Stimulated activated naive B cell treated with anti-CD40 and anti-IgM and Interleukin-4, amounts not matched to agents 10 μg/mL and 1 μg/mL and 100 μg/mL, for 72 hours (primary cell): ENCODE measurements around the gene ACSM4.
"Not testable (repeated sequence)": the region's sequence is repeated elsewhere in the genome, so short reads cannot be mapped to it uniquely, and the experiment has no call there.

Experiments used
- ATAC-seq, 2 donors: fragments of 150-1000 bp; cut with Tn5 transposase; replicated peaks; 2 replicates each; pipeline ENCODE4 v1.10.0; 2021; ENCODE audit warnings: moderate library complexity in 1 of 2
- DNase-seq: peaks from one replicate; pipeline ENCODE4 v3.0.0; 2021
- H3K27ac Mint-ChIP-seq: one replicate; pipeline ENCODE4 v1.8.0; 2022; ENCODE audit warnings: mild to moderate bottlenecking, mixed read lengths
- H3K27me3 Mint-ChIP-seq, 2 donors: one replicate each; pipeline ENCODE4 v1.8.0; 2022; ENCODE audit warnings: mixed read lengths in 2 of 2
- H3K36me3 Mint-ChIP-seq, 2 donors: one replicate each; pipeline ENCODE4 v1.8.0; 2022; ENCODE audit warnings: mixed read lengths in 2 of 2, mild to moderate bottlenecking in 1 of 2
- H3K4me1 Mint-ChIP-seq, 2 donors: one replicate each; pipeline ENCODE4 v1.8.0; 2022; ENCODE audit warnings: mixed read lengths in 2 of 2, mild to moderate bottlenecking in 1 of 2
- H3K4me3 Mint-ChIP-seq, 2 donors: one replicate each; pipeline ENCODE4 v1.8.0; 2022; ENCODE audit warnings: mild to moderate bottlenecking in 2 of 2, mixed read lengths in 2 of 2, moderate library complexity in 1 of 2
- H3K9me3 Mint-ChIP-seq, 2 donors: one replicate each; pipeline ENCODE4 v1.8.0; 2022; ENCODE audit warnings: mixed read lengths in 2 of 2, mild to moderate bottlenecking in 1 of 2

Gene ACSM4, protein sequence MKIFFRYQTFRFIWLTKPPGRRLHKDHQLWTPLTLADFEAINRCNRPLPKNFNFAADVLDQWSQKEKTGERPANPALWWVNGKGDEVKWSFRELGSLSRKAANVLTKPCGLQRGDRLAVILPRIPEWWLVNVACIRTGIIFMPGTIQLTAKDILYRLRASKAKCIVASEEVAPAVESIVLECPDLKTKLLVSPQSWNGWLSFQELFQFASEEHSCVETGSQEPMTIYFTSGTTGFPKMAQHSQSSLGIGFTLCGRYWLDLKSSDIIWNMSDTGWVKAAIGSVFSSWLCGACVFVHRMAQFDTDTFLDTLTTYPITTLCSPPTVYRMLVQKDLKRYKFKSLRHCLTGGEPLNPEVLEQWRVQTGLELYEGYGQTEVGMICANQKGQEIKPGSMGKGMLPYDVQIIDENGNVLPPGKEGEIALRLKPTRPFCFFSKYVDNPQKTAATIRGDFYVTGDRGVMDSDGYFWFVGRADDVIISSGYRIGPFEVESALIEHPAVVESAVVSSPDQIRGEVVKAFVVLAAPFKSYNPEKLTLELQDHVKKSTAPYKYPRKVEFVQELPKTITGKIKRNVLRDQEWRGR

DNA sequence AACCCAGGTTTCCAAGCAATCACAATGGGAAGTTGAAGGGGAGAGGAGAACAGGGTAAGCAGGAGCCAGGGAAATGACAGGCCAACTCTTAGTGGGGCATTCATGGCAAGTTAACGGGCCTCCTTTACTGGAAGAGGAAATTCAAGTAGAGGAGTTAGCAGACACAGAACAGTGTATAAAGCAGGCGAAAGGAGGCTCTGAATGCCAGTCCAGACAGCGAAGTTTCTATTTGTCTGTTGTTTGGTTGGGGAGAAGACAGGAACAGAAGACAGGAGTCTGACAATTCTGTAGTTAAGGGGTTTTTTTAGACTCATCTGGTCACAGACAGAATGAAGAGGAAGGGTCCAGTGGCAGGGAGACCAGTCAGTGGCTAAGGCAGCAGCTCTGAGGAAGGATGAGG is at the start of gene ACSM4:
TSS of gene ACSM4 (plus strand) at position 301 of the 400 bp plus-strand sequence. CDS start 260 bp downstream, outside the sequence.
- Mint-ChIP-seq H3K36me3 (no peaks in the 10 kb centered on the region), H3K4me3 (no peak within 1 kb of the TSS), H3K27ac (no peak within 1 kb of the TSS), H3K27me3 (peaks cover 6 to 21% of the 10 kb centered on the region in 2 donors), H3K4me1 (no peaks in the 10 kb centered on the region), H3K9me3 (no peaks in the 10 kb centered on the region)
- no peak for ATAC-seq
- DNase-seq, result no peak

DNA sequence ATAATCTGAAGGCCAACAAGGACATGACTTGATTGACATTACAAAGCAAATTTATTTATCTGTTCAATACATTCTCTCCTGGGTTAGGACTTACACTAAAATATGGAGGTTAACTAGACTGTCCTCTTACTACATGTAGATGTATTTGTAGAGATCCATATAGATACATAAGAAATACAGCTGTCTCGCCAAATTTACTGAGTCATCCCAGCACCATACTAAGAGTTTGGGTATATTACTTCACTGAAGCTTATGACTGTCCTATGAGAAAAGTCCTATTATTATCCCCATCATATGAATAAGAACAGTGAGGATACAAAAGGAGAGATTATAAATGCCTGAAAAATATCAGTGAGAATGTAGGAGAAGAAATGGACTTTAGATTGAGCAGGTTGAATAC is 44.8 kb upstream of the ACSM4 start:
- no peak for DNase-seq
- Mint-ChIP-seq H3K4me3 (no peak overlapping the region), H3K27me3 (peaks cover 14 to 28% of the 10 kb centered on the region in 2 donors), H3K4me1 (no peaks in the 10 kb centered on the region), H3K36me3 (no peaks in the 10 kb centered on the region), H3K9me3 (no peaks in the 10 kb centered on the region), H3K27ac (no peak overlapping the region)
- no peak for ATAC-seq

DNA sequence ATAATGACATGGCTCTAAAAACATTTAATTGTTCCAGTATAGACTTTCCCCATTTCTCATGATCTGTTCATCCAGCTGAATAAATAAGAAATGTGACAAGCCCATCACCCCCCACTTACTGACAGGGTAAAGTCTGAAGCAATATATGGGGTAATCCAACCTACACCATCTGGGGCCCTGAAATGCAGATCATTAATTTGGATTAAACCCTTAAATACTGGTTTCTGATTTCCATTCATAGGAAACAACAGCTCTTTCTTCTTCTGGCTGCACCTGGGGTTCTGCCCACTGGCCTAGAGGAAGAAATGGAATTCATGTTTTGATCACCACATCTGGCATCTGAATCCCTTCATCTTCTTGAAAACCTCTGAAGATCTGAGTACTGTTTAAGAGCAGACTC is 39.3 kb upstream of the ACSM4 start:
- no peak overlapping the region for H3K27ac Mint-ChIP-seq
- H3K4me3 Mint-ChIP-seq, result no peak overlapping the region
- no peak for ATAC-seq

DNA sequence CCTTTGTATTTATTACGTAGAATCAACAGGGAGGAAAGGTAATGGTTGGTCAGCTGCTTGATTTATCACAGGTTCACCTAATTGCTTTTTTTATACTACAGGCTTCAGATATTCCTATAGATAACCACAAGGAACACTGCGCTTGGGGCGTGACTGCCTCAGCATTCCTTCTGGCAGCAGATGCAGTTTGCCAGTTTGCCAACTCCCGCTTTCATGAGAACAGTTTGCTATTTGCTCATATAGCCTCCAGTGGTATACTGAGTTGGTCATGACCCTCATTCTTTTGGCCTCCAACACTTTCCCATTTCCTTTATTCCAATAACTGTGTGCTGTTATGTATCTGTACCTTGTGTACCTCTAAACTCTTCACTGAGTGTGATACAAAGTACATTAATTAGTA is 38.6 kb upstream of the ACSM4 start:
- Mint-ChIP-seq H3K4me1 (no peaks in the 10 kb centered on the region), H3K27me3 (peaks cover 14 to 20% of the 10 kb centered on the region in 2 donors), H3K9me3 (no peaks in the 10 kb centered on the region), H3K4me3 (no peak overlapping the region), H3K27ac (no peak overlapping the region), H3K36me3 (no peaks in the 10 kb centered on the region)
- DNase-seq (no peak), ATAC-seq (no peak)

More for the DNA sequence above, 39.3 kb upstream of the ACSM4 start:
- Mint-ChIP-seq H3K27me3 (peaks cover 18 to 27% of the 10 kb centered on the region in 2 donors), H3K4me1 (no peaks in the 10 kb centered on the region), H3K9me3 (no peaks in the 10 kb centered on the region), H3K36me3 (no peaks in the 10 kb centered on the region)
- DNase-seq, result no peak

DNA sequence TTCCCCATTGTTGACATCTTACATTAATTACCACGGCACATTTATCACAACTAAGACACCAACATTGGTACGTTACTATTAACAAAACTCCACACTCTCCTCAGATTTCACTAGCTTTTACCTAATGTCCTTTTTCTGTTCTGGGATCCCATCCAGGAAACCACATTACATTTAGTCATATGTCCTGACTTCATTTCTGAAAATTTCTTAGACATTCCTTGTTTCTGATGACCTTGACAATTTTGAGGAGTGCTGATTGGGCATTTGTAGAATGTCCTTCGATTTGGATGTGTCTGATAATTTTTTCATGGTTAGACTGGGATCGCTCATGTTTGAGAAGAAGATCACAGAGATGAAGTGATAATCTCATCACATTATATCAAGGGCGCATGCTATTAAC is 34.6 kb upstream of the ACSM4 start:
- H3K36me3 Mint-ChIP-seq, result no peaks in the 10 kb centered on the region
- DNase-seq (no peak), ATAC-seq (no peak)
- no peaks in the 10 kb centered on the region for H3K4me1 Mint-ChIP-seq
- H3K4me3 Mint-ChIP-seq, result no peak overlapping the region
- peaks cover 9 to 14% of the 10 kb centered on the region in 2 donors for H3K27me3 Mint-ChIP-seq
- no peak overlapping the region for H3K27ac Mint-ChIP-seq
- no peaks in the 10 kb centered on the region for H3K9me3 Mint-ChIP-seq

DNA sequence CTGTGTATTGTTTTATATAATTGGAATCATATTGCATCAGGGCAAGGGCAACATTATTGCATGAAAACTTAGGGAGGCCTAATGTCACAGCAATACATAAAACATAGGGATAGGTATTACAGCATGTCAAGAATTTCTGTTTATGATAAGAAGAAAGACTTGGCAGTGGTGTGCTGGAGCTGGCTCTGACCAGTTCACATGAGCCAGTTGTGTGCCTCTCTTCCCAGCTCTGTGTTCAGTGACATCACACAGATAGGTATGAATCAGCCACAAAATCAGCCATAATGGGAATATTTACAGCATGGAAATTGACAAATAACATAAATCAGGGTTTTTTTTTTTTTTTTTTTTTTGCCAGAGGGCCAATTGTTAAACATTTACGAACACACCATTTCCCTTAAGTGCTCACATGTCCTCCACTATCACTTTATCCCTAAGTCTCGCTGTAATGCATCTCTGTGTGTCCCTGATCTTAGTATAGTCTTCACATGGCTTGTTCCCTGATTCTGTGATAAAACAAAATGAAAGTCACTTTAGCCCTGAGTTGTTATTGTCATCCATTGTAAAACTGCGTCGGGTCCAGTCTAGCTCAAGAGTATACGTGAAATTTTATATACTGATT is 31.9 kb upstream of the ACSM4 start:
- no peak overlapping the region for H3K4me3 Mint-ChIP-seq
- DNase-seq, result no peak

DNA sequence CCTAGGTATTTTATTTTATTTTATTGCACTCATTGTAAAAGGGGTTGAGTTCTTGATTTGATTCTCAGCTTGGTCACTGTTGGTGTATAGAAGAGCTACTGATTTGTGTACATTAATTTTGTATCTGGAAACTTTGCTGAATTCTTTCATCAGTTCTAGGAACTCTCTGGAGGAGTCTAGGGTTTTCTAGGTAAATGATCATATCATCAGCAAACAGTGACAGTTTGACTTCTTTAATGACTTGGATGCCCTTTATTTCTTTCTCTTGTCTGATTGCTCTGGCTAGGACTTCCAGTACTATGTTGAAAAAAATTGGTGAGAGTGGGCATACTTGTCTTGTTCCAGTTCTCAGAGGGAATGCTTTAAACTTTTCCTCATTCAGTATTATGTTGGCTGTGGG is 28.4 kb upstream of the ACSM4 start:
- H3K36me3 Mint-ChIP-seq, ATAC-seq, H3K4me1 Mint-ChIP-seq, H3K27ac Mint-ChIP-seq, H3K4me3 Mint-ChIP-seq, DNase-seq: not testable (repeated sequence)
- H3K9me3 Mint-ChIP-seq, result peaks cover 5 to 14% of the 10 kb centered on the region in 2 donors
- H3K27me3 Mint-ChIP-seq, result peaks cover 20 to 26% of the 10 kb centered on the region in 2 donors

More for the DNA sequence above, 31.9 kb upstream of the ACSM4 start:
- Mint-ChIP-seq H3K36me3 (no peaks in the 10 kb centered on the region), H3K27ac (no peak overlapping the region), H3K9me3 (peaks cover 0 to 5% of the 10 kb centered on the region in 2 donors), H3K27me3 (peaks cover 15 to 18% of the 10 kb centered on the region in 2 donors), H3K4me1 (no peaks in the 10 kb centered on the region)
- ATAC-seq, result no peak

DNA sequence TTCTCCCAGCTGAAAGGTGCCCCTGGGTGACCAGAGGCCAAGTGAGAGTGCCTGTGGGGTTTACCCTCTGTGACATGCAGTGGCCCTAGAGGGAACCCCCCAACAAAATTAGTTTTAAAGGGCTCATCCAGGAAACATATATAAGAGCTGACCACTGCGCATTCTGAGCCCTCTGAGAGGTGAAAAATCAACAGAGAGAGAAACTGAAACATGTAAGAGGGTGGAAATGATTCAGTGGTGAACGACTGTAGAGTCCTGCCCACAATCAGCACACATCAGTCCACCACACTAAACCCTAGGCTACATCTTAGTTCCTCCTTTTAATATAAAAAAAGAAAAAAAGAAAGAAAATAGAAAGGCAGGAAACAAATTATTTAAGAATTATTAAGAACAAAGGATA is 21.0 kb upstream of the ACSM4 start:
- no peak for ATAC-seq
- Mint-ChIP-seq H3K36me3 (peaks cover 0 to 3% of the 10 kb centered on the region in 2 donors), H3K4me3 (no peak overlapping the region), H3K9me3 (peaks cover 18 to 21% of the 10 kb centered on the region in 2 donors), H3K27ac (no peak overlapping the region), H3K4me1 (no peaks in the 10 kb centered on the region), H3K27me3 (peaks cover 41 to 53% of the 10 kb centered on the region in 2 donors)
- no peak for DNase-seq

DNA sequence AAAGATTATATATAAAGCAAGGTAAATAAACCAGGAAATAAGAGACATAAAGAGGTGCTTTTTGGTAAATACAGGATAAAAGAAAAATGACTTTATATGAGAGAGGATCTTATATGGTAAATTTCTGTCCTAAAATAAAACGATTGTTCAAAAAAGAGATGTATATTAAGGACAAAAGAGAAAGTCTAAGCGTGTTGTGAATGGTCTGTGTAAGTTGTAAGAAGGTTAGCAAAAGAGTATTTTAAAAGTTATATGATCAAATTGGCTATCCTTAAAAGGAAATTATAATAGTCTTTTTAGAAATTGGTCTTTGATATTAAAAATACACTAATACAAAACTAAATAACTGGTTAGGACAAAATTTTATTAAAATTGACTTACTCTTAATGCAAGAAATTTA is 14.1 kb upstream of the ACSM4 start:
- peaks cover 20 to 22% of the 10 kb centered on the region in 2 donors for H3K9me3 Mint-ChIP-seq
- peaks cover 0 to 2% of the 10 kb centered on the region in 2 donors for H3K36me3 Mint-ChIP-seq
- peaks cover 12 to 19% of the 10 kb centered on the region in 2 donors for H3K27me3 Mint-ChIP-seq
- no peak overlapping the region for H3K27ac Mint-ChIP-seq
- ATAC-seq (no peak), DNase-seq (no peak)
- H3K4me3 Mint-ChIP-seq, result no peak overlapping the region
- H3K4me1 Mint-ChIP-seq, result no peaks in the 10 kb centered on the region

DNA sequence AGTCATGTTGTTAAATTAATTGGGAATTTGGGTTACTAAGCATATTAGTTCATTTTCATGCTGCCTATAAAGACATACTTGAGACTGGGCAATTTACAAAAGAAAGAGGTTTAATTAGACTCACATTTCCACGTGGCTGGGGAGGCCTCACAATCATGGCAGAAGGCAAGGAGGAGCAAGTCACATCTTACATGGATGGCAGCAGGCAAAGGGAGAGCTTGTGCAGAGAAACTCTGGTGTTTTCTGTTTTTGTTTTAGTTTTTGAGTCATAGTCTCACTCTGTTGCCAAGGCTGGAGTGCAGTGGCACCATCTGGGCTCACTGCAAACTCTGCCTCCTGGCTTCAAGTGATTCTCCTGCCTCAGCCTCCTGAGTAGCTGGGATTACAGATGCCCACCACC is 13.3 kb upstream of the ACSM4 start:
- Mint-ChIP-seq H3K27me3 (peaks cover 8 to 12% of the 10 kb centered on the region in 2 donors), H3K9me3 (peaks cover 16 to 18% of the 10 kb centered on the region in 2 donors)
- ATAC-seq, H3K4me1 Mint-ChIP-seq, H3K36me3 Mint-ChIP-seq, H3K4me3 Mint-ChIP-seq, H3K27ac Mint-ChIP-seq, DNase-seq: not testable (repeated sequence)

DNA sequence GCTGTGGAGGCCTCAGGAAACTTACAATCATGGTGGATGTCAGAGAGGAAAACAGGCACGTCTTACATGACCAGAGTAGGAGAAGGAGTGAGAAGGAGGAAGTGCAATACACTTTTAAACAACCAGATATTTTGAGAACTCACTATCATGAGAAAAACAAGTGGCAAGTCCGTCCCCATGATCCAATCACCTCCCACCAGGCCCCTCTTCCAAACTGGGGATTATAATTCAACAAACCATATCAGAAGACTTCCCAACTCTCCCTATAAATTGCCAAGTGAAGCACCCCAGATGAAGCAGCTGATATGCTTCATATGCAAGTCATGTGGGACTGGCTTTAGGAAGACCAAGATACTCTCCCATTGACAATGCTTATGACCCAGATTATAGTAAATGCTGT is 11.6 kb upstream of the ACSM4 start:
- no peak for ATAC-seq
- Mint-ChIP-seq H3K4me1 (no peaks in the 10 kb centered on the region), H3K27me3 (peaks cover 7 to 11% of the 10 kb centered on the region in 2 donors), H3K27ac (no peak overlapping the region), H3K36me3 (no peaks in the 10 kb centered on the region), H3K9me3 (peaks cover 6 to 7% of the 10 kb centered on the region in 2 donors), H3K4me3 (no peak overlapping the region)
- no peak for DNase-seq

DNA sequence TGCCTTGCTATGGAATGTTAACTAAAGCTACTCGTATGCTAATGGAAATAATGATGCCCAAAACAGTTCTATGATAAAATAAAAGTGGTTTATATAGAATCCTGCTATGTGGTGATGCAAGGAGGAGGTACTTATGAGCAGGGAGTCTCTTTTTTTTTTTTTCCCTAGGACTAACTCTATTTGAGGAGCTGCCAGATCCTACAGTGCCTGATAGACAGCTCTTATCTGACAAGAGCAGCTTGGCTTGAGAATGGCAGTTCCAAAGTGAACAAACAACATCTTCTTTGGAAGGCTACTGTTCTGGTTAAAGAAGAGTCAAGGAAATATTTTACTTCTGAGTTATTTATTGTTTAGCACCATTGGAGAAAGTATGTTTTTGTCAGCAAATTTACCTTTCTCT is 10.2 kb upstream of the ACSM4 start:
- Mint-ChIP-seq H3K4me1 (no peaks in the 10 kb centered on the region), H3K9me3 (peaks cover 4 to 6% of the 10 kb centered on the region in 2 donors), H3K36me3 (no peaks in the 10 kb centered on the region), H3K27ac (no peak overlapping the region), H3K4me3 (no peak overlapping the region), H3K27me3 (peaks cover 7 to 11% of the 10 kb centered on the region in 2 donors)
- DNase-seq (no peak), ATAC-seq (no peak)

DNA sequence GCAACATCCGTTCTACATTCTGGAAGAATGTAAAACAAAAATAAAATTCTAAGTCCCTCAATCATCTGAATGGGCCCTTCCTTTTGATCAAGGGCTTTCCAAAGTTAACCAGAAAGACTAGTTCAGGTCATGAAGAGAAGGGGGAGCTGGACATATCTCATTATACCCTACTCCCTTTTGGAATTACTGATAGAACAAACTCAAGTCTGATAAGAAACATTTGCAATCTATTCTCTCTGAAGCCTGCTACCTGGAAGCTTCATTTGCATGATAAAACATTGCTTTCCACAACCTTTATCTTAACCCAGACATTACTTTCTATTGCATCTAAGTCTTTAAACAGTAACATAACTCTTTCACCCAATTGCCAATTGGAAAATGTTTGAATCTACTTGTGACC is 8.3 kb upstream of the ACSM4 start:
- ATAC-seq (no peak), DNase-seq (no peak)
- peaks cover 2 to 4% of the 10 kb centered on the region in 2 donors for H3K9me3 Mint-ChIP-seq
- H3K27ac Mint-ChIP-seq, result no peak overlapping the region
- no peaks in the 10 kb centered on the region for H3K4me1 Mint-ChIP-seq
- no peak overlapping the region for H3K4me3 Mint-ChIP-seq
- no peaks in the 10 kb centered on the region for H3K36me3 Mint-ChIP-seq
- H3K27me3 Mint-ChIP-seq, result peaks cover 16% of the 10 kb centered on the region in 2 donors

DNA sequence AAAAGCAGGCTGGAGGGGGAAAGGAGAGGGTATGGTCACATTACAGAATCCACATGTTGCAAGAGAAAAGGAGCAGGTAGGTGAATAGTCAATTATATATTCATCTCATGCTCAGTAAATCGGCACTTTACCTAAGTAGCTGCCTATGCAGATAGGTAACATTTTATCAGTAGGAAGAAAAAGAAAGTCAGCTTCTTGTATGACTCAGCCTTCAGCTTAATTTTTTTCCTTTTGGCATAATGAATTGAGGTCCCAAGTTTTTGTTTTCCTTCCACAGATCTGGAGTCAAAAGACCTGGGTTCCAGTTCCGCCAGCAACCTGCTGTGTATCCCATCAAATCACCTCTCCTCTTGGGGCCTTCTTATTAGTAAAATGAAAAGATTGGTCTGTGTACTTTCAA is 6.0 kb upstream of the ACSM4 start:
- H3K27ac Mint-ChIP-seq, result no peak overlapping the region

More for the DNA sequence above, 6.0 kb upstream of the ACSM4 start:
- H3K4me3 Mint-ChIP-seq, result no peak overlapping the region
- no peaks in the 10 kb centered on the region for H3K36me3 Mint-ChIP-seq
- no peaks in the 10 kb centered on the region for H3K4me1 Mint-ChIP-seq
- ATAC-seq, result no peak
- peaks cover 16% of the 10 kb centered on the region in 2 donors for H3K27me3 Mint-ChIP-seq
- no peaks in the 10 kb centered on the region for H3K9me3 Mint-ChIP-seq
- DNase-seq, result no peak
